Ascending aorta (tissue), 2 donors: Measurements from ENCODE around the gene FAT3. TPM values are rescaled to one million over a fixed set of nuclear protein-coding genes. Genes with fewer than 3 reads are reported as not detected.

Source experiments
- DNase-seq, 2 donors: peaks; one replicate each; pipeline ENCODE4 v3.0.0-alpha.2; 2019; ENCODE audit warnings: low spot score in 2 of 2
- H3K27ac ChIP-seq, 2 donors: fragments of 200-600 bp; sonication (generic); one replicate each; pipeline ENCODE4 v1.5.1; 2016 to 2017; ENCODE audit warnings: mild to moderate bottlenecking in 1 of 2
- H3K27me3 ChIP-seq: fragments of 200-600 bp; sonication (generic); one replicate; pipeline ENCODE4 v1.5.1; 2017
- H3K36me3 ChIP-seq, 2 donors: fragments of 200-600 bp; sonication (generic); one replicate each; pipeline ENCODE4 v1.5.1; 2016
- H3K4me1 ChIP-seq, 2 donors: fragments of 200-600 bp; sonication (generic); one replicate each; pipeline ENCODE4 v1.5.1; 2016 to 2017; ENCODE audit warnings: mild to moderate bottlenecking in 1 of 2
- H3K4me3 ChIP-seq, 2 donors: fragments of 200-600 bp; sonication (generic); one replicate each; pipeline ENCODE4 v1.5.1; 2016 to 2017; ENCODE audit warnings: mild to moderate bottlenecking in 1 of 2
- H3K9me3 ChIP-seq, 2 donors: fragments of 200-600 bp; sonication (generic); one replicate each; pipeline ENCODE4 v1.5.1; 2016
- CTCF ChIP-seq, 3 experiments: fragments of 200-600 bp in 2 of 3; fragments of 450-650 bp in 1 of 3; sonication (generic) in 2 of 3; IDR thresholded peaks; one replicate each; pipeline ENCODE4 v1.5.1; 2016 to 2019; ENCODE audit warnings: antibody characterized with exemption in 3 of 3, mild to moderate bottlenecking in 1 of 3, moderate library complexity in 1 of 3
- intact Hi-C: fragments of 100-400 bp; cut with DNase I; formaldehyde crosslinking; loops from one replicate; pipeline ENCODE4 v1.15.1; 2023
- total RNA-seq: library from RNA; depleted of rRNA; stranded (reverse); fragments of >200 nt; gene quantifications from one replicate; pipeline ENCODE4 v1.1.0, GENCODE V29; 2016

Gene FAT3
- total RNA-seq, 1 donor from 2014 or later = 2.8 TPM

- intact Hi-C loops = loop anchor here (5.0 to 10.0 kb wide), 3 partner anchors 102 to 281 kb away; no protein-coding TSS in a partner anchor
- Histone ChIP-seq H3K4me3 (peak overlapping the region; percentile 54 to 82), H3K4me1 (peaks cover 0 to 3% of the 10 kb centered on the region in 2 donors), H3K9me3 (no peaks in the 10 kb centered on the region), H3K27ac (peak overlapping the region; percentile 60), H3K27me3 (no peaks in the 10 kb centered on the region), H3K36me3 (no peaks in the 10 kb centered on the region)
- peak in 2 of 3 experiments; percentile 22 to 24 for TF ChIP-seq CTCF (IDR thresholded peaks at IDR 0.05)
- DNase-seq = peak in 1 of 2 donors; percentile 67
Observed at GRCh38 chr11:92225568-92226330, 1.1 kb downstream of the FAT3 start.

- DNase-seq = peak in 1 of 2 donors; percentile 65
Observed at GRCh38 chr11:92226331-92227229, 2.0 kb downstream of the FAT3 start.

GRCh38 chr11:92227230-92227814, 2.7 kb downstream of the FAT3 start:
- Histone ChIP-seq H3K4me1 (peaks cover 0 to 3% of the 10 kb centered on the region in 2 donors), H3K27me3 (no peaks in the 10 kb centered on the region), H3K27ac (peak overlapping the region; percentile 60), H3K36me3 (no peaks in the 10 kb centered on the region), H3K9me3 (no peaks in the 10 kb centered on the region), H3K4me3 (peak overlapping the region; percentile 54 to 82)
- intact Hi-C loops = loop anchor here (5.0 to 10.0 kb wide), 3 partner anchors 100 to 283 kb away; no protein-coding TSS in a partner anchor
- no peak for TF ChIP-seq CTCF (IDR thresholded peaks at IDR 0.05)
- no peak for DNase-seq

More at GRCh38 chr11:92226331-92227229, 2.0 kb downstream of the FAT3 start:
- H3K27me3 ChIP-seq = no peaks in the 10 kb centered on the region
- no peaks in the 10 kb centered on the region for H3K36me3 ChIP-seq
- intact Hi-C loops = loop anchor here (5.0 to 10.0 kb wide), 3 partner anchors 101 to 282 kb away; no protein-coding TSS in a partner anchor
- H3K27ac ChIP-seq = peak overlapping the region; percentile 60
- H3K9me3 ChIP-seq = no peaks in the 10 kb centered on the region
- H3K4me3 ChIP-seq = peak overlapping the region; percentile 54 to 82
- peaks cover 0 to 3% of the 10 kb centered on the region in 2 donors for H3K4me1 ChIP-seq
- no peak for TF ChIP-seq CTCF (IDR thresholded peaks at IDR 0.05)

GRCh38 chr11:92227959-92228935, 3.6 kb downstream of the FAT3 start:
- no peaks in the 10 kb centered on the region for H3K27me3 ChIP-seq
- intact Hi-C loops = loop anchor here (5.0 to 10.0 kb wide), 3 partner anchors 99 to 283 kb away; no protein-coding TSS in a partner anchor

More at GRCh38 chr11:92227959-92228935, 3.6 kb downstream of the FAT3 start:
- Histone ChIP-seq H3K36me3 (no peaks in the 10 kb centered on the region), H3K4me1 (peaks cover 0 to 3% of the 10 kb centered on the region in 2 donors), H3K9me3 (no peaks in the 10 kb centered on the region), H3K4me3 (peak overlapping the region in 1 of 2 donors; percentile 82), H3K27ac (no peak overlapping the region)
- DNase-seq = no peak
- TF ChIP-seq CTCF (IDR thresholded peaks at IDR 0.05) = no peak
